ENCODE data around the gene SLC10A1. TPM values are rescaled to one million over a fixed set of nuclear protein-coding genes. Genes with fewer than 3 reads are reported as not detected.

Gene SLC10A1
- total RNA-seq, 4 donors from 2014 or later, result not detected

DNA sequence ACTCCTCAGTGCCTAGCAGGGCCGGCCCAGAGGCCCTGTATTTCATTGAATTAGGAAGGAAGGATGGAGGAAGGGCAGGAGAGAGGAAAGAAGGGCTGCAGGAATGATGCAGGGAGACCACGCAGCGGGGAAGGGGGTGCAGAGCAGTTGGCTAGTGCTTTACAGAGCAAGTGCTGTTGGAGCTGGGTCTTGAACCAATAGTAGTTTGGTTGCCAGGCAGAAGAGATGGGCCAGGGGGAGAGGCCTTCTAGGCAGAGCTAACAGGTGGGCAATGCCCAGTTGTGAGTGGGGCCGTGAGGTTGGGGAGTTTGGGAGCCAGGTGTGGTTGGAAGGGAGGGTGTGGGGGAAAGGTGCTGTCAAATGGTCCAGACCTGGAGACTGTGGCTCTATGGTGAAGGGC, 69.2 kb downstream of the SLC10A1 start:
- Histone ChIP-seq H3K36me3 (no peaks in the 10 kb centered on the region), H3K27me3 (no peaks in the 10 kb centered on the region), H3K4me1 (no peaks in the 10 kb centered on the region), H3K27ac (no peak overlapping the region), H3K4me3 (no peak overlapping the region), H3K9me3 (no peaks in the 10 kb centered on the region)
- DNase-seq, result no peak
- TF ChIP-seq POLR2A (IDR thresholded peaks at IDR 0.05), result no peak
- no peak for TF ChIP-seq CTCF (IDR thresholded peaks at IDR 0.05)
- intact Hi-C loops (cut with DNase I; ENCODE audit: low total_unique reads), result loop anchor here (5.0 kb wide), 2 partner anchors 126 to 141 kb away; no protein-coding TSS in a partner anchor

GRCh38 chr14:69726761-69727511, 70.1 kb downstream of the SLC10A1 start:
- H3K27ac ChIP-seq, result peak overlapping the region; percentile 48 to 60
- H3K27me3 ChIP-seq, result no peaks in the 10 kb centered on the region
- H3K4me3 ChIP-seq, result peak overlapping the region in 1 of 2 donors; percentile 29
- H3K4me1 ChIP-seq, result no peaks in the 10 kb centered on the region
- peak; percentile 97 to 98 (median 98) for TF ChIP-seq CTCF (IDR thresholded peaks at IDR 0.05)
- no peak for TF ChIP-seq POLR2A (IDR thresholded peaks at IDR 0.05)
- DNase-seq, result peak; percentile 77 to 84
- intact Hi-C loops (cut with DNase I; ENCODE audit: low total_unique reads), result loop anchor here (5.0 kb wide), 2 partner anchors 125 to 140 kb away; no protein-coding TSS in a partner anchor
- H3K9me3 ChIP-seq, result no peaks in the 10 kb centered on the region
- H3K36me3 ChIP-seq, result no peaks in the 10 kb centered on the region

Small RNAs within 50 kb of the gene (small RNA-seq; reads per million reads assigned to genes)
- gene RF00614, result not detected

Other genes with a start within 250 kb of the SLC10A1 start
- gene CCDC177, start 222.4 kb downstream of the SLC10A1 start, total RNA-seq, result not detected
- gene SUSD6, start 185.6 kb downstream of the SLC10A1 start, total RNA-seq, result 10 to 100 TPM in 3 of 4 donors, 1 to 10 TPM in 1; 8.8 to 35.1 (median 17.6) TPM
- 100 to 1,000 TPM; 183 to 570 (median 403) TPM for gene SRSF5, start 30.1 kb downstream of the SLC10A1 start, total RNA-seq
- 1 to 10 TPM in 2 of 4 donors, under 1 TPM in 1, not detected in 1; 0.59 to 2.1 (median 2.0) TPM for gene SMOC1, start 82.2 kb upstream of the SLC10A1 start, total RNA-seq